ENCODE measurements around the gene USP12. TPM values are rescaled to one million over a fixed set of nuclear protein-coding genes. Genes with fewer than 3 reads are reported as not detected.

Gene USP12
- total RNA-seq, 2 donors from 2014 or later = 11.6 to 23.0 TPM

- Histone ChIP-seq H3K36me3 (no peaks in the 10 kb centered on the region), H3K4me3 (no peak overlapping the region), H3K4me1 (peaks cover 0 to 5% of the 10 kb centered on the region in 2 donors), H3K27me3 (no peaks in the 10 kb centered on the region), H3K27ac (no peak overlapping the region), H3K9me3 (no peaks in the 10 kb centered on the region)
- no peak for TF ChIP-seq CTCF (IDR thresholded peaks at IDR 0.05)
- no peak for DNase-seq (ENCODE audit: low spot score)
Observed at GRCh38 chr13:27182054-27182453, 10.4 kb upstream of the USP12 start.

- H3K36me3 ChIP-seq = no peaks in the 10 kb centered on the region
- H3K9me3 ChIP-seq = no peaks in the 10 kb centered on the region
- no peak overlapping the region for H3K4me3 ChIP-seq
- DNase-seq (ENCODE audit: low spot score) = no peak
- no peak for TF ChIP-seq CTCF (IDR thresholded peaks at IDR 0.05)
- H3K4me1 ChIP-seq = peaks cover 0 to 6% of the 10 kb centered on the region in 2 donors
- no peak overlapping the region for H3K27ac ChIP-seq
- no peaks in the 10 kb centered on the region for H3K27me3 ChIP-seq
Observed at GRCh38 chr13:27177852-27178251, 6.2 kb upstream of the USP12 start.

- H3K27ac ChIP-seq = no peak overlapping the region
- no peaks in the 10 kb centered on the region for H3K9me3 ChIP-seq
- peaks cover 0 to 8% of the 10 kb centered on the region in 2 donors for H3K4me1 ChIP-seq
- no peak overlapping the region for H3K4me3 ChIP-seq
- H3K36me3 ChIP-seq = no peaks in the 10 kb centered on the region
- no peak for TF ChIP-seq CTCF (IDR thresholded peaks at IDR 0.05)
- no peak for DNase-seq (ENCODE audit: low spot score)
- no peaks in the 10 kb centered on the region for H3K27me3 ChIP-seq
Observed at GRCh38 chr13:27176470-27177410, 5.1 kb upstream of the USP12 start.

- DNase-seq (ENCODE audit: low spot score) = no peak
- TF ChIP-seq CTCF (IDR thresholded peaks at IDR 0.05) = no peak
- no peak overlapping the region for H3K27ac ChIP-seq
- no peaks in the 10 kb centered on the region for H3K27me3 ChIP-seq
- peaks cover 0 to 16% of the 10 kb centered on the region in 2 donors for H3K4me1 ChIP-seq
- no peaks in the 10 kb centered on the region for H3K36me3 ChIP-seq
- no peaks in the 10 kb centered on the region for H3K9me3 ChIP-seq
- H3K4me3 ChIP-seq = no peak overlapping the region
Observed at GRCh38 chr13:27174766-27175455, 3.3 kb upstream of the USP12 start.

GRCh38 chr13:27172495-27172842, 858 bp upstream of the USP12 start:
- Histone ChIP-seq H3K4me1 (peaks cover 0 to 39% of the 10 kb centered on the region in 2 donors), H3K4me3 (peak overlapping the region; percentile 74 to 78), H3K27ac (peak overlapping the region; percentile 95), H3K27me3 (no peaks in the 10 kb centered on the region), H3K9me3 (no peaks in the 10 kb centered on the region), H3K36me3 (no peaks in the 10 kb centered on the region)
- no peak for DNase-seq (ENCODE audit: low spot score)
- TF ChIP-seq CTCF (IDR thresholded peaks at IDR 0.05) = no peak
